HEK293 (cell line): ENCODE data around the gene AMD1.
A peak's percentile ranks its signal among the peaks of the same experiment; 100 is the strongest.

Experiments used
- OSR2 ChIP-seq: fragments of 450-650 bp; formaldehyde crosslinking; IDR thresholded peaks from 2 replicates; pipeline ENCODE4 v1.5.1; 2016; ENCODE audit warnings: missing biosample characterization, missing genetic modification characterization
- RBAK ChIP-seq: fragments of 450-650 bp; formaldehyde crosslinking; IDR thresholded peaks from 2 replicates; pipeline ENCODE4 v1.5.1; 2016; ENCODE audit warnings: missing biosample characterization, missing genetic modification characterization
- SCRT2 ChIP-seq: fragments of 450-650 bp; formaldehyde crosslinking; IDR thresholded peaks from 2 replicates; pipeline ENCODE4 v1.5.1; 2016; ENCODE audit warnings: missing biosample characterization, missing genetic modification characterization
- SP7 ChIP-seq: fragments of 450-650 bp; formaldehyde crosslinking; IDR thresholded peaks from 2 replicates; pipeline ENCODE4 v1.5.1; 2016; ENCODE audit warnings: missing biosample characterization, missing genetic modification characterization
- ZBTB21 ChIP-seq: fragments of 450-650 bp; formaldehyde crosslinking; IDR thresholded peaks from 2 replicates; pipeline ENCODE4 v1.5.1; 2017; ENCODE audit warnings: missing biosample characterization, missing genetic modification characterization
- ZBTB7A ChIP-seq: fragments of 450-650 bp; formaldehyde crosslinking; IDR thresholded peaks from 2 replicates; pipeline ENCODE4 v1.5.1; 2016; ENCODE audit warnings: low read depth, missing biosample characterization, missing genetic modification characterization
- ZNF146 ChIP-seq: fragments of 450-650 bp; formaldehyde crosslinking; IDR thresholded peaks from 2 replicates; pipeline ENCODE4 v1.5.1; 2016; ENCODE audit warnings: missing biosample characterization, missing genetic modification characterization
- ZNF175 ChIP-seq: fragments of 450-650 bp; formaldehyde crosslinking; IDR thresholded peaks from 2 replicates; pipeline ENCODE4 v1.5.1; 2016; ENCODE audit warnings: missing biosample characterization, missing genetic modification characterization
- ZNF214 ChIP-seq: fragments of 450-650 bp; formaldehyde crosslinking; IDR thresholded peaks from 2 replicates; pipeline ENCODE4 v1.5.1; 2017; ENCODE audit warnings: missing biosample characterization, mild to moderate bottlenecking, missing genetic modification characterization, borderline replicate concordance
- ZNF239 ChIP-seq: fragments of 450-650 bp; formaldehyde crosslinking; IDR thresholded peaks from 2 replicates; pipeline ENCODE4 v1.5.1; 2016; ENCODE audit warnings: missing biosample characterization, missing genetic modification characterization
- ZNF473 ChIP-seq: fragments of 450-650 bp; formaldehyde crosslinking; IDR thresholded peaks from 2 replicates; pipeline ENCODE4 v1.5.1; 2017; ENCODE audit warnings: missing biosample characterization, missing genetic modification characterization
- ZNF548 ChIP-seq: fragments of 450-650 bp; formaldehyde crosslinking; IDR thresholded peaks from 2 replicates; pipeline ENCODE4 v1.5.1; 2016; ENCODE audit warnings: missing biosample characterization, missing genetic modification characterization
- ZNF549 ChIP-seq: fragments of 450-650 bp; IDR thresholded peaks from 2 replicates; pipeline ENCODE4 v1.5.1; 2018; ENCODE audit warnings: missing biosample characterization, missing genetic modification characterization, mild to moderate bottlenecking, inconsistent platforms, moderate library complexity
- ZNF624 ChIP-seq: fragments of 450-650 bp; formaldehyde crosslinking; IDR thresholded peaks from 2 replicates; pipeline ENCODE4 v1.5.1; 2017; ENCODE audit warnings: missing biosample characterization, missing genetic modification characterization
- ZNF768 ChIP-seq: fragments of 450-650 bp; formaldehyde crosslinking; IDR thresholded peaks from 2 replicates; pipeline ENCODE4 v1.5.1; 2018; ENCODE audit warnings: missing biosample characterization, mild to moderate bottlenecking, missing genetic modification characterization
- ZNF837 ChIP-seq: fragments of 450-650 bp; formaldehyde crosslinking; IDR thresholded peaks from 2 replicates; pipeline ENCODE4 v1.5.1; 2016; ENCODE audit warnings: missing biosample characterization, missing genetic modification characterization
- TF ChIP-seq, protein P1 (sequence below): fragments of 450-650 bp; formaldehyde crosslinking; IDR thresholded peaks from 2 replicates; pipeline ENCODE4 v1.5.1; 2016; ENCODE audit warnings: missing biosample characterization, missing genetic modification characterization
- TF ChIP-seq, protein P2 (sequence below): fragments of 450-650 bp; formaldehyde crosslinking; conservative IDR thresholded peaks from 2 replicates; pipeline ENCODE4 v1.5.1; 2016; ENCODE audit warnings: low read depth, missing biosample characterization, missing genetic modification characterization
- TF ChIP-seq, protein P3 (sequence below): fragments of 450-650 bp; formaldehyde crosslinking; optimal IDR thresholded peaks from 2 replicates; pipeline ENCODE3; 2016; ENCODE audit warnings: missing biosample characterization, mild to moderate bottlenecking, missing genetic modification characterization
- TF ChIP-seq, protein P4 (sequence below): fragments of 450-650 bp; formaldehyde crosslinking; IDR thresholded peaks from 2 replicates; pipeline ENCODE4 v1.5.1; 2017; ENCODE audit warnings: missing biosample characterization, missing genetic modification characterization

Gene AMD1

DNA sequence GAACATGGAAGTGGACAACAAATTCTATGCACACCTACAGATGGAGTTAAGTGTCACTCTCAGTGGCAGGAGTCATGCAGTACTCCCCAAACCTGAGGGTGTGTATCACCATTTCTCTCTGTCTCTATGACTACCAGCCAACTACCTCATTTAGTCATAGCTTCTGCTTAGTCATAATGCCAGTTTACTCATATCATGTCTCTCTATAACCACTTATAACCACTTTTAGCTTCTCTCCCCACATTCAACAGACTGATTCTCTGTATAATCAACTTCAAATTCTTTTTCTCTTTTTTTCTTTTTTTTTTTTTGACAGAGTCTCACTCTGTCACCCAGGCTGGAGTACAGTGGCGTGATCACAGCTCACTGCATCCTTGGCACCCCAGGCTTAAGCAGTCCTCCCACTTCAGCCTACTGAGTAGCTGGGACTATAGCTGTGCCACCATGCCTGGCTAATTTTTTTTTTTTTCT lies 70.1 kb downstream of the AMD1 start (continued):
- TF ChIP-seq, protein P1, sequence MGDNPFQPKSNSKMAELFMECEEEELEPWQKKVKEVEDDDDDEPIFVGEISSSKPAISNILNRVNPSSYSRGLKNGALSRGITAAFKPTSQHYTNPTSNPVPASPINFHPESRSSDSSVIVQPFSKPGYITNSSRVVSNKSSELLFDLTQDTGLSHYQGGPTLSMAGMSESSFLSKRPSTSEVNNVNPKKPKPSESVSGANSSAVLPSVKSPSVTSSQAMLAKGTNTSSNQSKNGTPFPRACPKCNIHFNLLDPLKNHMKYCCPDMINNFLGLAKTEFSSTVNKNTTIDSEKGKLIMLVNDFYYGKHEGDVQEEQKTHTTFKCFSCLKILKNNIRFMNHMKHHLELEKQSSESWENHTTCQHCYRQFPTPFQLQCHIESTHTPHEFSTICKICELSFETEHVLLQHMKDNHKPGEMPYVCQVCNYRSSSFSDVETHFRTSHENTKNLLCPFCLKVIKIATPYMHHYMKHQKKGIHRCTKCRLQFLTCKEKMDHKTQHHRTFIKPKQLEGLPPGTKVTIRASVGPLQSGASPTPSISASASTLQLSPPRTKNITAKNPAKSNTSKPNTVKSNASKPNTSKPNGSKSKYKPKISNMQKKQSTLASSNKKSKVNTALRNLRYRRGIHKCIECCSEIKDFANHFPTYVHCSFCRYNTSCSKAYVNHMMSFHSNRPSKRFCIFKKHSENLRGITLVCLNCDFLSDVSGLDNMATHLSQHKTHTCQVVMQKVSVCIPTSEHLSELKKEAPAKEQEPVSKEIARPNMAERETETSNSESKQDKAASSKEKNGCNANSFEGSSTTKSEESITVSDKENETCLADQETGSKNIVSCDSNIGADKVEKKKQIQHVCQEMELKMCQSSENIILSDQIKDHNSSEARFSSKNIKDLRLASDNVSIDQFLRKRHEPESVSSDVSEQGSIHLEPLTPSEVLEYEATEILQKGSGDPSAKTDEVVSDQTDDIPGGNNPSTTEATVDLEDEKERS (tag by site-specific recombination): no peak
- TF ChIP-seq ZNF214 (tag by site-specific recombination) (no peak), ZNF473 (tag by site-specific recombination) (no peak), ZNF837 (tag by site-specific recombination) (no peak), ZNF146 (tag by site-specific recombination) (no peak), ZNF549 (no peak), ZNF768 (tag by site-specific recombination) (no peak), ZNF239 (tag by site-specific recombination) (no peak), ZNF175 (tag by site-specific recombination) (no peak), ZBTB7A (no peak), ZNF624 (no peak), SCRT2 (tag by site-specific recombination) (peak; percentile 49), ZBTB21 (no peak), SP7 (tag by site-specific recombination) (0 out of 2 replicates have a peak, but pooled peaks have one; percentile 26), OSR2 (tag by site-specific recombination) (peak; percentile 43; the same call in 1 of the 2 replicates), RBAK (tag by site-specific recombination) (no peak), ZNF548 (tag by site-specific recombination) (no peak)
- TF ChIP-seq, protein P2, sequence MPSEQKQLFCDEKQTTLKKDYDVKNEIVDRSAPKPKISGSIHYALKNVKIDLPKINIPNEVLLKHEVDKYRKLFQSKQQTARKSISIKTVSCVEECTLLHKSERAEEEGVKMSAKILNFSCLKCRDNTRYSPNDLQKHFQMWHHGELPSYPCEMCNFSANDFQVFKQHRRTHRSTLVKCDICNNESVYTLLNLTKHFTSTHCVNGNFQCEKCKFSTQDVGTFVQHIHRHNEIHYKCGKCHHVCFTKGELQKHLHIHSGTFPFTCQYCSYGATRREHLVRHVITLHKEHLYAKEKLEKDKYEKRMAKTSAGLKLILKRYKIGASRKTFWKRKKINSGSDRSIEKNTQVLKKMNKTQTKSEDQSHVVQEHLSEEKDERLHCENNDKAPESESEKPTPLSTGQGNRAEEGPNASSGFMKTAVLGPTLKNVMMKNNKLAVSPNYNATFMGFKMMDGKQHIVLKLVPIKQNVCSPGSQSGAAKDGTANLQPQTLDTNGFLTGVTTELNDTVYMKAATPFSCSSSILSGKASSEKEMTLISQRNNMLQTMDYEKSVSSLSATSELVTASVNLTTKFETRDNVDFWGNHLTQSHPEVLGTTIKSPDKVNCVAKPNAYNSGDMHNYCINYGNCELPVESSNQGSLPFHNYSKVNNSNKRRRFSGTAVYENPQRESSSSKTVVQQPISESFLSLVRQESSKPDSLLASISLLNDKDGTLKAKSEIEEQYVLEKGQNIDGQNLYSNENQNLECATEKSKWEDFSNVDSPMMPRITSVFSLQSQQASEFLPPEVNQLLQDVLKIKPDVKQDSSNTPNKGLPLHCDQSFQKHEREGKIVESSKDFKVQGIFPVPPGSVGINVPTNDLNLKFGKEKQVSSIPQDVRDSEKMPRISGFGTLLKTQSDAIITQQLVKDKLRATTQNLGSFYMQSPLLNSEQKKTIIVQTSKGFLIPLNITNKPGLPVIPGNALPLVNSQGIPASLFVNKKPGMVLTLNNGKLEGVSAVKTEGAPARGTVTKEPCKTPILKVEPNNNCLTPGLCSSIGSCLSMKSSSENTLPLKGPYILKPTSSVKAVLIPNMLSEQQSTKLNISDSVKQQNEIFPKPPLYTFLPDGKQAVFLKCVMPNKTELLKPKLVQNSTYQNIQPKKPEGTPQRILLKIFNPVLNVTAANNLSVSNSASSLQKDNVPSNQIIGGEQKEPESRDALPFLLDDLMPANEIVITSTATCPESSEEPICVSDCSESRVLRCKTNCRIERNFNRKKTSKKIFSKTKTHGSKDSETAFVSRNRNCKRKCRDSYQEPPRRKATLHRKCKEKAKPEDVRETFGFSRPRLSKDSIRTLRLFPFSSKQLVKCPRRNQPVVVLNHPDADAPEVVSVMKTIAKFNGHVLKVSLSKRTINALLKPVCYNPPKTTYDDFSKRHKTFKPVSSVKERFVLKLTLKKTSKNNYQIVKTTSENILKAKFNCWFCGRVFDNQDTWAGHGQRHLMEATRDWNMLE: no peak
- TF ChIP-seq, protein P3, sequence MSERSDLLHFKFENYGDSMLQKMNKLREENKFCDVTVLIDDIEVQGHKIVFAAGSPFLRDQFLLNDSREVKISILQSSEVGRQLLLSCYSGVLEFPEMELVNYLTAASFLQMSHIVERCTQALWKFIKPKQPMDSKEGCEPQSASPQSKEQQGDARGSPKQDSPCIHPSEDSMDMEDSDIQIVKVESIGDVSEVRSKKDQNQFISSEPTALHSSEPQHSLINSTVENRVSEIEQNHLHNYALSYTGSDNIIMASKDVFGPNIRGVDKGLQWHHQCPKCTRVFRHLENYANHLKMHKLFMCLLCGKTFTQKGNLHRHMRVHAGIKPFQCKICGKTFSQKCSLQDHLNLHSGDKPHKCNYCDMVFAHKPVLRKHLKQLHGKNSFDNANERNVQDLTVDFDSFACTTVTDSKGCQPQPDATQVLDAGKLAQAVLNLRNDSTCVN (tag by site-specific recombination): no peak
- TF ChIP-seq, protein P4, sequence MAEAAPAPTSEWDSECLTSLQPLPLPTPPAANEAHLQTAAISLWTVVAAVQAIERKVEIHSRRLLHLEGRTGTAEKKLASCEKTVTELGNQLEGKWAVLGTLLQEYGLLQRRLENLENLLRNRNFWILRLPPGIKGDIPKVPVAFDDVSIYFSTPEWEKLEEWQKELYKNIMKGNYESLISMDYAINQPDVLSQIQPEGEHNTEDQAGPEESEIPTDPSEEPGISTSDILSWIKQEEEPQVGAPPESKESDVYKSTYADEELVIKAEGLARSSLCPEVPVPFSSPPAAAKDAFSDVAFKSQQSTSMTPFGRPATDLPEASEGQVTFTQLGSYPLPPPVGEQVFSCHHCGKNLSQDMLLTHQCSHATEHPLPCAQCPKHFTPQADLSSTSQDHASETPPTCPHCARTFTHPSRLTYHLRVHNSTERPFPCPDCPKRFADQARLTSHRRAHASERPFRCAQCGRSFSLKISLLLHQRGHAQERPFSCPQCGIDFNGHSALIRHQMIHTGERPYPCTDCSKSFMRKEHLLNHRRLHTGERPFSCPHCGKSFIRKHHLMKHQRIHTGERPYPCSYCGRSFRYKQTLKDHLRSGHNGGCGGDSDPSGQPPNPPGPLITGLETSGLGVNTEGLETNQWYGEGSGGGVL (tag by site-specific recombination): no peak
